HL-60 (cell line): Measurements from ENCODE around the gene LSAMP.

Experiments
- POLR2AphosphoS5 ChIP-seq: IDR thresholded peaks from 2 replicates; pipeline ENCODE4 v1.6.1; 2012; ENCODE audit warnings: low read depth
- TF ChIP-seq, protein P1 (sequence below): IDR thresholded peaks from one replicate; pipeline ENCODE4 v1.5.1; 2011; ENCODE audit warnings: low read length, control low read depth, inconsistent platforms; ENCODE audit not compliant: insufficient read depth

- TF ChIP-seq, protein P1, sequence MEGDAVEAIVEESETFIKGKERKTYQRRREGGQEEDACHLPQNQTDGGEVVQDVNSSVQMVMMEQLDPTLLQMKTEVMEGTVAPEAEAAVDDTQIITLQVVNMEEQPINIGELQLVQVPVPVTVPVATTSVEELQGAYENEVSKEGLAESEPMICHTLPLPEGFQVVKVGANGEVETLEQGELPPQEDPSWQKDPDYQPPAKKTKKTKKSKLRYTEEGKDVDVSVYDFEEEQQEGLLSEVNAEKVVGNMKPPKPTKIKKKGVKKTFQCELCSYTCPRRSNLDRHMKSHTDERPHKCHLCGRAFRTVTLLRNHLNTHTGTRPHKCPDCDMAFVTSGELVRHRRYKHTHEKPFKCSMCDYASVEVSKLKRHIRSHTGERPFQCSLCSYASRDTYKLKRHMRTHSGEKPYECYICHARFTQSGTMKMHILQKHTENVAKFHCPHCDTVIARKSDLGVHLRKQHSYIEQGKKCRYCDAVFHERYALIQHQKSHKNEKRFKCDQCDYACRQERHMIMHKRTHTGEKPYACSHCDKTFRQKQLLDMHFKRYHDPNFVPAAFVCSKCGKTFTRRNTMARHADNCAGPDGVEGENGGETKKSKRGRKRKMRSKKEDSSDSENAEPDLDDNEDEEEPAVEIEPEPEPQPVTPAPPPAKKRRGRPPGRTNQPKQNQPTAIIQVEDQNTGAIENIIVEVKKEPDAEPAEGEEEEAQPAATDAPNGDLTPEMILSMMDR: no peak
- no peak for TF ChIP-seq POLR2AphosphoS5
Measured at GRCh38 chr3:115986555-115987207, 458.6 kb downstream of the LSAMP start.
